Measurements from ENCODE around the gene CMPK2.
A peak's percentile ranks its signal among the peaks of the same experiment; 100 is the strongest.

CMPK2 gene

DNA sequence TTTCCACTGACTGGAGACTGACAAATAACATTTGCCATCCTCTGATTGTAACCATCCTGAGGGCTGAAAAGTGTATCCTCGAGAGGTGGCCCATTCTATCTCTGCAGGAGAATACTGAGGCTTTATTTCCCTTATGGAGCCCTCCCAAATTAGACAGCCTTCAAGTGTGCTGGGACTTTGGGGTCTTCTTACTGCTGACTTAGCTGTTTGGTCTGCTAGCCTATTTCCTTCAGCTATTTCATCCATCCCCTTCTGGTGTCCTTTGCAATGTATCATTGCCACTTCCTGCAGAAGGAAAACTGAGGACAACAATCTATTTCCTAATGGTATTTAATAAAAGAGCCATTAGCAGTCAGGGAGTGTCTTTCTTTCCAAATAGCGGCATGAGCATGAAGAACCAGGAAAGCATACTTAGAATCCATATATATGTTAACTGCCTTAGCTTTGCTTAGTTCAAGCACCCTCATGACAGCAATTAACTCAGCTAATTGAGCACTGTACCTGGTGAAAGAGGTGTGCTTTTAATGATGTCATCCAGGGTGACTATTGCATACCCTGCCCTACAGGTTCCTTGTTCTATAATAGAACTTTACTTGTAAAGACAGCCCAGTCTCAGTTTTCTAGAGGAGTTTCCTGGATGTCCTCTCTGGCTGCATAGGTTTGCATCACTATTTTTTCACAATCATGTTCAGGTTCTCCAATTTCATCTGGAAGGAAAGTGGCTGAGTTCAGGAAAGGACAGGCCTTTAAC, 24.0 kb downstream of the CMPK2 start:
- DNase-seq (ENCODE audit: low read depth in 2 of 2), result no peak

DNA sequence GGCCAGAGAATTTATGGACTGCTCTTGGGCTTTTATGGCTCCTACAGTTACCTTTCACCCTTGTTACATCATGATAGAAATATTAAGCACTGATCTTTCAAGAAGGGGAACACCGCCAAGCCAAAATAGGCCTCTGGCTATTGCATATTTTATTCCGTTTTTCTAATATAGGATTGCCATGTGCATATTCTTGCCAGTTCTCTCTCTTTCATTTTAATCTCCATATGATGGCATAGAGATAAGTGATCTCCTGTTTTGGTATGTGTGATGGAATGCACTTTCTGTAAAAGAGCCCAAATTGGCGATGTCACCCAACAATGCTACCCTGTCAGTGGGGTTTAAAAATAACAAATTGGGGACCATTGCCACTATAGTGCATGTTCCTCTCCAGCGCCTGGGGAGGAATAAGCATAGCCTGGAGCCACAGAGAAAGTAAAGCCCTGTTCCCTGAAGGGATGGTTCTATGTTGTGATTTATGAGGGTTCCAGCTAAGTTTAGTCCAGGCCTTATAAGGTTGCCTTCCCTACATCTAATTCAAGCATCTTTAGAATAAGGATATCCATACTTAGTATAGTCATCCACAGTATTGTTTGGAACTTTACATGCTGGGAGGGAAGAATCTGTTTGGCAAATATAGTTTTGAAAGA, 26.9 kb downstream of the CMPK2 start:
- DNase-seq (ENCODE audit: low read depth in 2 of 2), result no peak

GRCh38 chr2:6835467-6835866, 30.2 kb downstream of the CMPK2 start:
- no peak for DNase-seq (ENCODE audit: low read depth in 2 of 2)

DNA sequence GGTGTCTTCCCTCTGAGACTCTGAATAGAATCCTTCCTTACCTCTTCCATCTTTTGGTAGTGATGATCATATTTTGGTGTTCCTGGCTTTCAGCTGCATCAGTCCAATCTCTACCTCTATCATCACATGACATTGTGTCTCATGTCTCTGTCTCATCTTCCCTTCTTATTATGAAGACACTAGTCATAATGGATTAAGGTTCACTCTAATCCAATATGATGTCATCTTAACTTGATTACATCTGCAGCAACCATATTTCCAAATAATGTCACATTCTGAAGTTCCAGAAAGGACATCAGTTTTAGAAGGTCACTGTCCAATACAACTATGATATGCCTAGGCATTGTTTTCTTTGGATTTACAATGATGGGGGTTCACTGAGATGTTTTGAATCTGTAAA, 31.5 kb downstream of the CMPK2 start:
- DNase-seq (ENCODE audit: low read depth in 2 of 2), result no peak

DNA sequence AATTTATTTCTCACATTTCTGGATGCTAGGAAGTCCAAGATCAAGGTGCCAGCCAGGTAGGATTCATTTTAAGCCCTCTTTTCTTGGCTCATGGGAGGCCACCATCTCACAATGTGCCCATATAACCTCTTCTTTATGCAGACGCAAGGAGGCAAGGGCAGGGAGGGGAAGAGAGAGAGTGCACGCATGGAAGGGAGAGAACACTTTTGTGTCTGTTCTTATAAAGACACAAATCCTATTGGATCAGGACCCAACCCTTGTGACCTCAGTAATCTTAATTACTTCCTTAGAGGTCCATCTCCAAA, 32.5 kb downstream of the CMPK2 start:
- DNase-seq (ENCODE audit: low read depth in 2 of 2), result no peak

DNA sequence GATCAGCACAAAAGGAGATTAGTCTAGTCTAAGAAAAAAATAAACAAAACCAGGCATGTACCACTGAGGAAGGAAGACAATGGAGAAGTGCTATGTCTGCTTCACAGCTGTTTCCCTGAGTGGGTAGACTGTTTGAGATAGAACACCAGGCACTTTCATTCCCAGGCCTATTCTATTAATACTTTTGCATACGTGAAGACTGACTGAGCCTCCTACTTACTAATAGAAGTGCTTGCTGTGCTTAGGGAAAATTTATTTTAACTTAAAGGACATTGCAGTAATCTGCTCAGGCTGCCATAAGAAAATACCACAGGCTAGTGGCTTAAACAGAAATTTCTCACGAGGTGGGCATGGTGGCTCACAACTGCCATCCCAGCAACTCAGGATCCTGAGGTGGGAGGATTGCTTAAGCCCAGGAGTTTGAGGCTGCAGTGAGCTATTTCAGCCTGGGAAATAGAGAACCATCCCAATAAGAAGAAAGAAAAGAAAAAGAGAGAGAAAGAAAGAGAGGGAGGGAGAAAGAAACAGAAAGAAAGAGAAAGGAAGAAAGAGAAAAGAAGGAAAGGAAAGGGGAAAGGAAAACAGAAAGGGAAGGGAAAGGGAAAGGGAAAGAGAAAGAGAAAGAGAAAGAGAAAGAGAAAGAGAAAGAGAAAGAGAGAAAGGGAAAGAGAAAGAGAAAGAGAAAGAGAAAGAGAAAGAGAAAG, 33.0 kb downstream of the CMPK2 start:
- no peak for DNase-seq (ENCODE audit: low read depth in 2 of 2)

DNA sequence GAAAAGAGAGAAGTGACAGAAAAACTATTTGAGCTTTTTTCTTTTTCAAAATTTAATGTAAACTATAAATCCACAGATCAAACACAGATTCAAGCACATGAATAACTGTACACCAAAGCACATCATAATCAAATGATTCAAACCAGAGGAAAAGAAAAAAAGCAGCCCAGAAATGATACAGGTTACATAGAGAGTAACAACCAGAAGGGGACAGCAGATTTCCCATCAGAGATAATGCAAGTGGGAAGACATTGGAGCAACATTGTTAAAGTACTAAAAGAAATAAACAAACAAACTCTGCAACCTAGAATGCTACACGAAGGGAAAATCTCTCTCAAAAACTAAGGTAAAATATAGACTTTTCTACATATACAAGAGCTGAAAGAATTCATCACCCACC, 34.5 kb downstream of the CMPK2 start:
- no peak for DNase-seq (ENCODE audit: low read depth in 2 of 2)

DNA sequence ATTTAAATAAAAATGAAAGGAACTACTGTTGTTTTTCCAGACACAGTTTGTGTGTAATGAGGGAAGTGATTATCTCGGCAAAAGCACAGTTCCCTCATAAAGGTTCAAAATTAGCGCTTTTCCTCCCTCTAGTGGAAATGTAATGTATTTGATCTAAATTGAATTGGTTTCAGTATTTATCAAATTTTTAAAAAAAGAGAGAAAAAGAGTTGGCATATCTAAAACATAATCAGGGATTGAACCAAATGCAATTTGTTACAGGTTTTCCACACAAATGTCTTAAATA, 37.5 kb downstream of the CMPK2 start:
- DNase-seq (ENCODE audit: low read depth in 2 of 2), result no peak

GRCh38 chr2:6827566-6828298, 38.0 kb downstream of the CMPK2 start:
- no peak for DNase-seq (ENCODE audit: low read depth in 2 of 2)

GRCh38 chr2:6826081-6826913, 39.4 kb downstream of the CMPK2 start:
- peak; percentile 5 to 29 for DNase-seq (ENCODE audit: low read depth in 2 of 2)

DNA sequence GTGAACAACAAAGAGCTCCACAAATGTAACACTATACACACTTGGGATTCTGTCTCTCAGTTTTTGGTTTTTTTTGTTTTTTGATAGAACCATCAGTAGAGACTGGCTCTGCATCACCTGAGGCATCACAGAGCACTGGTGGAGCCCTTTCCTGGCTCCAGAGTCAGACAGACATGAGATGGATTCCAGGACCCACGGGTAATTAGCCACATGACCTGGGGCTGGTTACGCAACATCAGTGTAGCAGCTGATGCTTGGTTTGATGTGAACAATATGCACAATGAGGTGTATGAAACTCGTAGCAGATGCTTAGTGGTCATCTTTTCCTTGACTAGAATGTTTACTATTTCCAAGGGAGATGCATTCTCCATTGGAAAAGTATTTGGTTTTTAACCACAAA, 40.7 kb downstream of the CMPK2 start:
- DNase-seq (ENCODE audit: low read depth in 2 of 2), result no peak

GRCh38 chr2:6823111-6823510, 42.6 kb downstream of the CMPK2 start:
- no peak for DNase-seq (ENCODE audit: low read depth in 2 of 2)

DNA sequence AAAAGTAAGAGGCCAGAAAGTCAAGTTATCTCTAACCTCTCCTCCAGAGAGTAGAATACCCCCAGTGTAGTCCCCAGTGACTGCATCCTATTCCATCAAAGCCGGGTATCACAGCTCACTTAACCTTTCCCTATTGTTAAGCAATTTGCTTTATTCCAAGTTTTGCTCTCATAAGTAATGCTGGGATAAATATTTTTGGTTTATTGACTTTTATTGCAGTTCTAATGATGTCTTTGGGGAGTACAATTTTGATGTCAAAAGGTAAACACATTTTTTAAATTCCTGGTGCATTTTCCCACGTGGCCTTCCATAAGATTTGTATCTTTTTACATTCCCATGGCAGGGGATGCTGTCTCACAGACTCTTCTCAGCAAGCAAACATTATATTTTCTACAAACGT, 43.3 kb downstream of the CMPK2 start:
- no peak for DNase-seq (ENCODE audit: low read depth in 2 of 2)

GRCh38 chr2:6820903-6821584, 44.7 kb downstream of the CMPK2 start:
- no peak for DNase-seq (ENCODE audit: low read depth in 2 of 2)

DNA sequence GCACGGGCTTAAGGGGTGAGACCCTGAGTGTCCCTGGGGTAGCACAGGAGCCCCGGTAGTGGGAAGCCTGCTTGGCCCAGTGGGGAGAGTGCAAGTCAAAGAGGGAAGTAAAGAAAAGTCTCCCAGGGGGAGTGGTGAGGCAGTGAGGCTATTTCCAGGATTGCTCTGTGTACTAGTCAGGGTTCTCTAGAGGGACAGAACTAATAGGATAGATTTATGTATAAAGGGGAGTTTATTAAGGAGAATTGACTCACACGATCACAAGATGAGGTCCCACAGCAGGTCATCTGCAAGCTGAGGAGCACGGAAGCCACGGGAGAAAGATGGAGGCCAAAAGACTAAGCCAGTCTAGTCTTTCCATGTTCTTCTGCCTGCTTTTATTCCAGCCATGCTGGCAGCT, 45.5 kb downstream of the CMPK2 start:
- DNase-seq (ENCODE audit: low read depth in 2 of 2), result no peak

GRCh38 chr2:6819668-6820067, 46.0 kb downstream of the CMPK2 start:
- DNase-seq (ENCODE audit: low read depth in 2 of 2), result no peak

DNA sequence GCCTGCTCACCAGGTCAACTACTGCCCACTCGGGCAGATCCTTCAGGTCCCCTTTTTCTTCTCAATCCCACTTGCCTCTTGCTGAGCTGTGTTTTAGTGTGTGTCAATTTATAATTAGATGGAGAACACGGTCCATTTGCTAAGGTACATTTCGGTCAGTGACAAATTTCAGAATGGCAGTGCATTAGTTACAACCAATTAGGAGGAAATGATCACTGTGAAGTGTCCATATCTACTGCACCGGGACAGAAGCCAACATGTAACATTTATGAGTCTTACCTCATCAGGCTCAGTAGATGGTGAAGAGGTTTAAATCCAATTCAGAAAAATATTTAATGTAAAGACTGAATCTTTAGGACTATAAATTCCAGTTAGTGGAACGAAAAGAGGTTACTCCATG, 47.7 kb downstream of the CMPK2 start:
- DNase-seq (ENCODE audit: low read depth in 2 of 2), result no peak

DNA sequence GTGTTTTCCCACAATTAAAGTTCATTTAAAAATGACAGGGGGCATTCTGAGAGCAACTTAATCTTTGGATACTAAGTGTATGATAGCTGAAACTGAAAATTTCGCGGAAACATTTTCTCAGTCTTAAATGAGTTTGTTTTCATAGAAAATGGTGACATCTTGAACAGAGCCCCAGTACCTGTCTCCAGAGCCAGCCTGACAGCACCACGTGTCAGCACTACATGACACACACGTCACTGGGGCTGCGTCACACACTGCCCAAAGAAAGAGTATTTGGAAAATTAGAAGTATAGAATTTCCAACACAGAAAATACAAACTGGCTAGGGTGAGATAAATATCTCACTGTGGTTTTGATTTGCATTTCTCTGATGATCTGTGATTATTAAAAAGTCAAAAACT, 50.8 kb downstream of the CMPK2 start:
- DNase-seq (ENCODE audit: low read depth in 2 of 2), result no peak

DNA sequence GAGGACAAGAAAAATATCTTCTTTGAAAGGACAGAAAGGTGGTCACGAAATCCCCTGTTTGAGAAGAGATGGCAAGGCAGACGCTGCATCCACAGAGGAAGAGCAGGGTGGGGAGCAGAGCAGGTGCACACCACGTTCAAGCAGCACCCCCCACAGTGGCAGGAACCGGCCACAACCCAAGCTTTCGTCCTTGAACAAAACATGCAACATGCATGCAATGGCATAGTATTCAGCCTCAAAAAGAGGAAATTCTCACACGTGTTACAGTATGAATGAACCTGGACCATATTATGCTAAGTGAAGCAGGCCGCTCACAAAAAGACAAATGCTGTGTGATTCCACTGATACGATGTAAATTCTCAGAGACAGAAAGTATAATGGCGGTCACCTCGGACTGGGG, 51.4 kb downstream of the CMPK2 start:
- DNase-seq (ENCODE audit: low read depth in 2 of 2), result no peak

DNA sequence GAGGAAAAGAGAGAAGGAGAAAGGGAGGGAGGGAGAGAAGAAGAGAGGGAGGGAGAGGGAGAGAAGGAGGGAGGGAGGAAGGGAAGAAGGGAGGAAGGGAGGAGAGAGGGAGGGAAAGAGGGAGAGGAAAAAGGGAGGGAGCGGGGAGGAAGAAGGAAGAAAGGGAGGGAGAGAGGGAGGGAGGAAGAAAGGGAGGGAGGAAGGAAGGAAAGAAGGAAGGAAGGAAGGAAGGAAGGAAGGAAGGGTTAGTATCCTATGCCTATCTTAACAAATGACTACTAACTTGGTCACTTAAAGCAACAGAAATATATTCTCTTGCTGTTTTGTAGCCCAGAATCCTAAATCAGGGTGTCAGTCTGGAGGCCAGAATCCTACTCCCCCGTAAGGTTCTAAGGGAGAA, 52.1 kb downstream of the CMPK2 start:
- no peak for DNase-seq (ENCODE audit: low read depth in 2 of 2)

DNA sequence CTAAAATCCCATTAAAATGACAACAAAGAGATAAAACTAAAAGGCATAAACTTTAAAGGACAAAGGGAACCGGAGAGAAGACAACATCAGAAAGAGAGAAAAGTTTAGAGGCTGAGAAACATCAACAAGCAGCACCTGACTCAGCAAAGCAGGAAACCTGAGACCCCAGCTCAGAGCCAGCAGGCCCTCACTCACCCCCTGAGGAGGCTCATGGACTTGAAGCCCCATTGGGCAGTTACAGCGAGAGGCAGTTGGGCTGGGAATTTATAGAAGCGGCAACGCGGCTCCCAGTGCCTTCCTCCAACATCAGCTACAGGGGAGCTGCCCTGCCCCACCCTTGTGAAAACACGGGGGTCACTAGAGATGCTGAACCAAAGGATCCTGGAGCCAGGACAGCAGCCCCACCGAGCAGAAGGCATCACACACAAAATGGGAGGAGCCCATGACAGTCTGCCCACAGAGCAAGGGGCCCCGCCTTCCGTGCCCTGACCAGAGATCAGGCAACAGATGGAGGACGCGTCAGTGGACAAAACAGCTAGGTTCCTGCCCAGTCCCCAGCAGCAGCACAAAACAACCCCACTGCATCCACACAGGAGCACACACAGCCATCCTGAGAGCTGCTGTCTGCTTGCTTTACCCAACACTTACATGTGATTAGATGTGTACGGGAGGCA, 52.7 kb downstream of the CMPK2 start:
- no peak for DNase-seq (ENCODE audit: low read depth in 2 of 2)
